Non-pigmented ciliary epithelial cell (primary cell): ENCODE measurements around the gene DAP.
"Not testable (repeated sequence)": the region's sequence is repeated elsewhere in the genome, so short reads cannot be mapped to it uniquely, and the experiment has no call there.

Source experiments
- DNase-seq: peaks from one replicate; pipeline ENCODE4 v3.0.0-alpha.2; 2010; ENCODE audit warnings: low read depth

The DAP gene

DNA sequence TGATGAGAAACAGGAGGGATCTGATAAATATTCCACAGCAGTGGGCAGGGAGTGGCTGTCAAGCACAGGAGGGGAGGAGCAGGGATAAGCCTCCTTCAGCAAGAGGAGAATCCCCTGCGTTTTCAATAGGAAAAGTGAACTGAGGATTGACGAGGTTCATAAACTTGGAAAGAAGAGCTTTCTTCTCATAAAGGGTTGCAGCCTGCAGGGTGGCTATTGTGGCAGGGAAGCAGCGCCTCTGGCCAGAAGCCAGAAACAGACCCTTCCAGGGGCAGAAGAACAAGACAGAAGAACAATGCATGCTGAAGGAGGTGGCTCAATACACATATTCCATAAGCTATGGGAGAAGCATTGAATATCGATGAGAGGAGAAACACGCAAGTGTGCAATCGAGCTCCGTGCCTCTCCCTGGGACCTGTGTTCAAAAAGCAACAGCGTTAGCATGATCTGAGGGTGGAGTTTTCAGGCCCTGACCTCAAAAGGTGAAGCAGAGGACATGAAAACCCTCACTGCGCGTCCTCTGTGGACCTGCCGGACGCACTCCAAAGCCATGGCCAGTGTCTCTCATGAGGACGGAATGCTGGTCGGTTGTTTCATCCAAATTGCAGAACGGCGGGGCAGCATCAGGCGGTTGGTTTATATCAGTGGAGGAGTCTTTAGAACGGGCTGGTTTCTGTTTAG is 129.6 kb downstream of the DAP start:
- no peak for DNase-seq

DNA sequence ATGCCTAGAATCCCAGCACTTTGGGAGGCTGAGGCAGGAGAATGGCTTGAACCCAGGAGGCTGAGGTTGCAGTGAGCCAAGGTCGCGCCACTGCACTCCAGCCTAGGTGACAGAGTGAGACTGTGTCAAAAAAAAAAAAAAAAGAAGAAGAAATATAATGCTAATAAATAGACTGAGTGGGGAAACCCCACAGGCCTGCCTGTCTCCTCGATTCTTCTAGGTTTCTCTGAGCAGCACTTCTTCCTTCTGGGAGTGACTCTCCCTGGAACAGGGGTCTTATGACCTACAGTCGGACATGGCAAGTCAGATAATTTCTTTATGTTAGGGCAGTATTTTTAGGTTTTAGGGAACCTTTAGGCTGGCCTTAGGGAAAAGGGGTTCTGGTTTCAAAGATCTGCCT is 130.3 kb downstream of the DAP start:
- not testable (repeated sequence) for DNase-seq

DNA sequence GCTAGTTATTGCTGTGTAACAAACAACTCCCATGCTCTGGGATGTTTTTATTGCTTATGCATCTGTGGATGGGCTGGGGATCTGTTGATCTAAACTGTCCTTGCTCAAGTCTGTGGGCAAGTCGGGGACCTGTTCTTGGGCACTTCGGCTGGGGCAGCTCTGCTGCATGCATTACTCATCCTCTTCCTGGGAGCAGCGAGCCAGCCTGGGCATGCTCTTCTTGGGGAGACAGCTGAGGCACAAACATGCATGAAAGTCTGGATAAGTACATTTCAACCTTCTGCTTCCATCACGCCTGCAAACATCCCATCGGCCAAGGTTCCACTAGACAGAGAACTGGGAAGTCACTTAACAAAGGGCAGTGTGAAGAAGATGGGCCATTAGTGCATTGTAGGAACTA is 130.9 kb downstream of the DAP start:
- DNase-seq: no peak

DNA sequence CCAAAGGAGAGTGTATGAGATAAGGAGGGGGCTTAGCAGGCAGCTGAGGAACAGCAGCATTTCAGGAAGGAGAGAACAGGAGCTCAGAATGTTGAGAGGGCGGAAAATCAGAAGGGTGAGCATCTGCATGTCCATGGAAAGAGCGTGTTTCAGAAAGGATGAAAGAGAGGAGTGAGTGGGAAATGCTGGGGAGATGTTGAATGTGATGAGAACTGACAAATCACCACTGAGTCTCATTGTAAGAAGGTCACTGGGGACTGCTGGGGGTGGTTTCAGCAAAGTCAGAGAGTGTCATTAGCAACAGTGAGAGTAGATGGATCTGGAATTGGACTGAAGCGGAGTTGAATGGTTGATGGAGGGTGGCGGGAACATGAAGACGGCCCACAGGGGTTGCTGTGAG is 131.4 kb downstream of the DAP start:
- no peak for DNase-seq
